Cardiac muscle cell (in vitro differentiated cells and primary cell): ENCODE results near the gene WDR6. TPM values are rescaled to one million over a fixed set of nuclear protein-coding genes. Genes with fewer than 3 reads are reported as not detected.

Experiments
- DNase-seq, 2 donors: peaks; one replicate each; pipeline versions ENCODE4 v3.0.0 to v3.0.0-alpha.2; 2010 to 2017; ENCODE audit warnings: low read depth in 1 of 2, low spot score in 1 of 2
- H3K27ac ChIP-seq: fragments of 200-600 bp; sonication (generic); 2 replicates; pipeline ENCODE4 v1.5.1; 2016
- H3K27me3 ChIP-seq: fragments of 200-600 bp; sonication (generic); 2 replicates; pipeline ENCODE4 v1.6.0; 2016; ENCODE audit warnings: control low read depth
- H3K36me3 ChIP-seq: fragments of 200-600 bp; sonication (generic); 2 replicates; pipeline ENCODE4 v1.5.1; 2016; ENCODE audit warnings: control low read depth
- H3K4me1 ChIP-seq: fragments of 200-600 bp; sonication (generic); 2 replicates; pipeline ENCODE4 v1.8.1; 2017; ENCODE audit warnings: low read depth, mild to moderate bottlenecking, mixed run types
- H3K4me3 ChIP-seq: fragments of 200-600 bp; sonication (generic); 2 replicates; pipeline ENCODE4 v1.5.1; 2016; ENCODE audit warnings: mild to moderate bottlenecking
- H3K9me3 ChIP-seq: fragments of 200-600 bp; sonication (generic); 2 replicates; pipeline ENCODE4 v1.5.1; 2017; ENCODE audit warnings: low read depth, mild to moderate bottlenecking, control low read depth
- polyA plus RNA-seq: library from polyadenylated mRNA; unstranded; fragments of >200 nt; fragmentation: Nextera tagmentation; extraction: Ambion mirVana; gene quantifications from 2 replicates; pipeline ENCODE4 v1.2.1, GENCODE V29; 2016
- total RNA-seq: library from RNA; depleted of rRNA; stranded (reverse); fragments of >200 nt; gene quantifications from 2 replicates; pipeline ENCODE4 v1.2.3, GENCODE V29; 2016
- TF ChIP-seq, protein P1 (sequence below): IDR thresholded peaks from 2 replicates; pipeline ENCODE4 v1.5.1; 2012; ENCODE audit warnings: low read depth, mild to moderate bottlenecking, low read length

Gene WDR6
- total and polyA plus RNA-seq, 2 experiments from 2014 or later = 223 to 277 TPM

DNA sequence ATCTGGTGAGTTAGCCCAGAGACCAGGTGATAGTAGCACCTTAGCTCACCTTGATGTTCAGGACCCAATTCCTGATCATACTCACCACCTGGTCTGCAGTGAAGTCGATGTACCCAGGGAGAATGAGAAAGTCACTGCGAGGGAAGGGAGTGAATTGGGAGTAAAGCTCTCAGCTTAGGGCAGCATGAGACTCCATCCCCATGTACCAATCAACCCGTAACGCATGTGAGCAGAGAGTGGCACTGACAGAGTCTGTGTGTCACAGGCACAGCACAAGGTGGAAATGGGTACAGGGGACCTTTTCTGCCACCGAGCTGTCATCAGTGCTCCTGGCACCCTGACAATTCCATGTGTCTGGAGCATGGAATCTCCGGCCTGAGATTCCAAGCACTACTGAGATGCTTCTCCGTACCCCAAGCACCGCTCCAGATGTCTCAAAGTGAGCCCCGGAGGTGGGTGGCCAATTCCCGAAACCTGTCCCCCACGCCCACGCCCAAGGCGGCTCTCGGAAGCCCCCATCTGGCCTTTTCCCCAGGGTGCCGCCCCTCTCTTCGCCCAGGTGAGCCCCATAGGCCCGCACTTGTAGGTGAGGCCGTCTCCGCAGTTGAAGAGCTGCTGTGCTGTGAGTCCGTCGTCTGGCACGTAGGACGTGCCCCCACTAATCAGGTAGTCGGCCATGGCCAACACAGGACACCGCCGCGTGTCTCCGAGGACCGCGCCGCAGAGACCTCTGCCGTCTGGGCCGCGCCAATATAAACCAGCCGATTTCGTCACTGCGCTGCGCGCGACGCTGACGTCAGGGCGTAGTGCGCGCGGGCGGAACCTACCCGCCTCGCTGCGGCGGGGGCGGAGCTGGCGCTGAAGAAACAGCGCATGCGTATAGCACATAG is 21.7 kb downstream of the WDR6 start, which contains the start of gene IMPDH2:
Gene IMPDH2, minus strand, starts transcription at position 726 of the 890 bp plus-strand sequence. Its CDS starts 48 bp downstream, at position 678.
- DNase-seq = peak; percentile 94 to 96
- peak within 1 kb of the TSS; percentile 54 for H3K4me3 ChIP-seq
- peak within 1 kb of the TSS; percentile 73 for H3K27ac ChIP-seq
- TF ChIP-seq, protein P1, sequence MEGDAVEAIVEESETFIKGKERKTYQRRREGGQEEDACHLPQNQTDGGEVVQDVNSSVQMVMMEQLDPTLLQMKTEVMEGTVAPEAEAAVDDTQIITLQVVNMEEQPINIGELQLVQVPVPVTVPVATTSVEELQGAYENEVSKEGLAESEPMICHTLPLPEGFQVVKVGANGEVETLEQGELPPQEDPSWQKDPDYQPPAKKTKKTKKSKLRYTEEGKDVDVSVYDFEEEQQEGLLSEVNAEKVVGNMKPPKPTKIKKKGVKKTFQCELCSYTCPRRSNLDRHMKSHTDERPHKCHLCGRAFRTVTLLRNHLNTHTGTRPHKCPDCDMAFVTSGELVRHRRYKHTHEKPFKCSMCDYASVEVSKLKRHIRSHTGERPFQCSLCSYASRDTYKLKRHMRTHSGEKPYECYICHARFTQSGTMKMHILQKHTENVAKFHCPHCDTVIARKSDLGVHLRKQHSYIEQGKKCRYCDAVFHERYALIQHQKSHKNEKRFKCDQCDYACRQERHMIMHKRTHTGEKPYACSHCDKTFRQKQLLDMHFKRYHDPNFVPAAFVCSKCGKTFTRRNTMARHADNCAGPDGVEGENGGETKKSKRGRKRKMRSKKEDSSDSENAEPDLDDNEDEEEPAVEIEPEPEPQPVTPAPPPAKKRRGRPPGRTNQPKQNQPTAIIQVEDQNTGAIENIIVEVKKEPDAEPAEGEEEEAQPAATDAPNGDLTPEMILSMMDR = no peak
- H3K4me1 ChIP-seq = no peaks in the 10 kb centered on the region
- peaks cover 51% of the 10 kb centered on the region for H3K36me3 ChIP-seq
- no peaks in the 10 kb centered on the region for H3K27me3 ChIP-seq
- H3K9me3 ChIP-seq = no peaks in the 10 kb centered on the region

DNA sequence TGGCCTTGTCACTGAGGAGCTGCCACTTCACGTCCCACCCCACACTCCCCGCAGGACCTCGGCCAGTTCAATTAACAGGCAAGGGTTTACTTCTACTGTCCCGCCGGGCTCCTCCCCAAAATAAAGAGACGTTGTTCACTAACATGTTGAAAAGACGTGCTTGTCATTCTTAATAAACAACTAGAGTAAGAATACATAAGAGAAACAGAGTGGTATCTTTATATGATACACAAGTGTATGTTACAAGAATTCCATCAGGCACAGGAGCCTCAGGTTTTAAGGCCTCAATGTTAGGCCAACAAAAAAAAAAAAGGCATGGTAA is 22.3 kb downstream of the WDR6 start:
- Histone ChIP-seq H3K4me3 (no peak overlapping the region), H3K36me3 (peaks cover 47% of the 10 kb centered on the region), H3K9me3 (no peaks in the 10 kb centered on the region), H3K27ac (peak overlapping the region; percentile 73), H3K27me3 (no peaks in the 10 kb centered on the region), H3K4me1 (no peaks in the 10 kb centered on the region)
- no peak for DNase-seq
- TF ChIP-seq, protein P1 = no peak

DNA sequence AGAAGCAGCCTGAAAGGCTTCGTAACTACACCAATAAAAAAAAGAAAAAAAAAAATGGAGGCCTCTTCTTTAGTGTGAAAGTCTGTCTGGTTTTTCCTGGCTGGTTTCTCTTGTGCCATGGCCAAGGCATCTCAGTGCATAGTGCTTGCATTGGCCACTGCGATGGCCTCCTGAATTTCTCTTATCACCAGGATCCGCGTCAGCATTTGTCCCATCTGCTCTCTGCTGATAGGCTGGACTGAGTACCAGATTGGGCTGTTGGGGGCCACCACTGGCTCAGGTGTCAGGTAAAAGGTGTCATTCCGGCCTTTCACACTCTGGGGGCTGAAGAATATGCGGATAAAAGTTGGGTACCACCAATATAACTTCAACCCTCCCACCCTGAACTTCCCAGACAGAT is 23.1 kb downstream of the WDR6 start:
- H3K36me3 ChIP-seq = peaks cover 45% of the 10 kb centered on the region
- TF ChIP-seq, protein P1 = no peak
- H3K27me3 ChIP-seq = no peaks in the 10 kb centered on the region
- no peaks in the 10 kb centered on the region for H3K4me1 ChIP-seq
- no peak overlapping the region for H3K27ac ChIP-seq
- no peak for DNase-seq
- no peaks in the 10 kb centered on the region for H3K9me3 ChIP-seq
- no peak overlapping the region for H3K4me3 ChIP-seq

DNA sequence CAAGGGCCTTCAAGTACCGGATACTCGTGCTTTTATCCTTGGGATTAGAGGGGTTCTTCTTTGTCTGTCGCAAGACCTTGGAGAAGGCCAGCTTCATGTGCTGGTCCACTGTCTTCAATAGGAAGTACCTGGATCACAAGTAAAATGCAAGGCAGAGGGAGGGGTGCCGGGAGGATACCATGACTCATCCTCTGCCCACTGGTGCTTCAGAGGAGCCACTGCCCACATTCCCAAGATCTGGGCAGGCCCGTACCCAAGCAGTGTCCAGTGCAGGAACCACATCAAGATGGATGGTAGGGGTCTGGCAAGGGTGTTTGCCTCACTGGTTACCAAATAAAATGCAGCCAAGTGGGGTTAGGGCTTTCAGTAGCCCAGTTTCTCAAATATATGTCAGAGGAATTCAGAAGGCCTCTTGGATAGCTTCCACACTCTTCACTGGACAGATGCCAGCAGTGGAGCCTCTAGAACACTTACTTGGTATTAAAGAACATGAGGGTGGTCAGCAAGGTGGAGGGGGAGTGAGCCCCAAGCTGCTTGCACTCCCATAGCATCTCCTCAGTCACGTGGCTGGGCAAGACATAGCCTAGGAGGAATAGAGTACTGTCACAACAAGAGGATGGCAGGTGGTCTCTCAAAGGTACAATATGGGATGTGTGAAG is 25.6 kb downstream of the WDR6 start:
- Histone ChIP-seq H3K4me1 (no peaks in the 10 kb centered on the region), H3K36me3 (peaks cover 41% of the 10 kb centered on the region), H3K27me3 (no peaks in the 10 kb centered on the region), H3K9me3 (no peaks in the 10 kb centered on the region), H3K27ac (peak overlapping the region; percentile 43), H3K4me3 (no peak overlapping the region)
- DNase-seq = peak in 1 of 2 donors; percentile 56
- TF ChIP-seq, protein P1 = no peak

DNA sequence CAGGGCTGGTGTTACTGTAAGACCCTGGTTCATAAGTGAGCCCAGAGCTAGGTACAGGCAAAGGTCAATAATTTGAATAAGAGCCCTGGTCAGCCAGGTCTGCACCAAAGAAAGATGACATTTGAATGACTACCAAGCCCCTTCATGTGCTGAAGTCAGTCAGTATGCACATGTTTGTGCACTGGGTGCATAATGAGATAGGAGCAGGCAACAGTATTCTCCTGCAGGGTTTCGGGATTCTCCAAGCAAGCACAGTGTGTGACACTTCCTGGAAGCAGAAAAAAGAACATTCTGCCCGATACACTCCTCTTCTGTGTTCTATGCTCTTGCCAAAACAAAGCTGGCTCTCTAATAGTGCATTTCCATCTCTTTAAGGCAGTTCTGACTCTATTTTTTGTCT is 27.5 kb downstream of the WDR6 start:
- Histone ChIP-seq H3K27ac (no peak overlapping the region), H3K4me3 (no peak overlapping the region), H3K9me3 (no peaks in the 10 kb centered on the region), H3K27me3 (no peaks in the 10 kb centered on the region), H3K36me3 (peaks cover 45% of the 10 kb centered on the region), H3K4me1 (no peaks in the 10 kb centered on the region)
- TF ChIP-seq, protein P1 = no peak
- DNase-seq = no peak
